Middle frontal gyrus (tissue), 1 donor: Measurements from ENCODE around the gene ERCC8.
"Not testable (repeated sequence)": the region's sequence is repeated elsewhere in the genome, so short reads cannot be mapped to it uniquely, and the experiment has no call there.

ENCODE experiments used
- DNase-seq: peaks from one replicate; pipeline ENCODE4 v3.0.0-alpha.2; 2015; ENCODE audit warnings: low spot score; ENCODE audit errors: extremely low spot score

Gene ERCC8, protein sequence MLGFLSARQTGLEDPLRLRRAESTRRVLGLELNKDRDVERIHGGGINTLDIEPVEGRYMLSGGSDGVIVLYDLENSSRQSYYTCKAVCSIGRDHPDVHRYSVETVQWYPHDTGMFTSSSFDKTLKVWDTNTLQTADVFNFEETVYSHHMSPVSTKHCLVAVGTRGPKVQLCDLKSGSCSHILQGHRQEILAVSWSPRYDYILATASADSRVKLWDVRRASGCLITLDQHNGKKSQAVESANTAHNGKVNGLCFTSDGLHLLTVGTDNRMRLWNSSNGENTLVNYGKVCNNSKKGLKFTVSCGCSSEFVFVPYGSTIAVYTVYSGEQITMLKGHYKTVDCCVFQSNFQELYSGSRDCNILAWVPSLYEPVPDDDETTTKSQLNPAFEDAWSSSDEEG

DNA sequence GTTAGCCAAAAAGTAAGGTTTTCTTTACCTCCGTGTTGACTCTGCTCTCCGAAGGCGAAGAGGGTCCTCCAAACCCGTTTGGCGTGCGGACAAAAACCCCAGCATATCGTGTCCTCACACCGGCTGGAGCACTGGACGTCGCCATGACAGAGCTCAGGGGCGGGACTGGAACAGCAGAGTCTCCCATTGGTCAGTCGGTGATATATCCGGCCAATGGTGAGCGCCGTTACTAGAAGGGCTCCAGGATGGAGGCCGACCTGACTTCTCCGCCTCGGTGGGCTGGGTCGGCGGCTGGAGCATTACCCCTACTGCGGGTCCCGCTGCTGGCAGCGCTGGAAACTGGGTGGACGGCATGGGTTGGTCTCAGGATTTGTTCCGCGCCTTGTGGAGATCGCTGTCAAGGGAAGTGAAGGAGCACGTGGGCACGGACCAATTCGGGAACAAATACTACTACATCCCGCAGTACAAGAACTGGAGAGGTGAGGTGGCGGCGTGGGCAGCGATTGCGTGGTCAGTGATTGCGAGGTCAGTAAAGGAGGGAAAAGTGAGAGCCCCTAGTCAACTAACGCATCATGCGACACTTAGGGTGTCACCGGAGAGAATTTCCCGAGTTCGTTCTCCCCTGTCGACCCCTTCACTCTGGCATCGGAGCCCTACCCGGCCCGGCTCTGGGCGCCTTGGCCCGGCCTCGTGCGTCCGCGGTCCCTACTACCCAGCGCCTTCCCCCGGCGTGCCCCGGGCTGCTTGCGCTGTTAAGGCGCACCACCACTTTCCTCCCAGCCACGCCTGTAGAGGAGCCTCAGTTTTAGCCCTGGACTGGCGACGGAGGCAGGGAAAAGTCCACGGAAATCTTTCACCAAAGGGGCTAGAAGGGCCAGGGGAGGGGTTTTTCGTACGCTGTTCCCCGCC lies at the start of gene ERCC8, which contains the start of gene NDUFAF2:
Gene ERCC8 (minus strand): TSS at position 167 of the 909 bp plus-strand sequence. CDS start 62 bp downstream, at position 105.
Gene NDUFAF2 (plus strand): TSS at position 302 of the 909 bp plus-strand sequence. CDS start 51 bp downstream, at position 353.
- DNase-seq: peak; percentile 89

DNA sequence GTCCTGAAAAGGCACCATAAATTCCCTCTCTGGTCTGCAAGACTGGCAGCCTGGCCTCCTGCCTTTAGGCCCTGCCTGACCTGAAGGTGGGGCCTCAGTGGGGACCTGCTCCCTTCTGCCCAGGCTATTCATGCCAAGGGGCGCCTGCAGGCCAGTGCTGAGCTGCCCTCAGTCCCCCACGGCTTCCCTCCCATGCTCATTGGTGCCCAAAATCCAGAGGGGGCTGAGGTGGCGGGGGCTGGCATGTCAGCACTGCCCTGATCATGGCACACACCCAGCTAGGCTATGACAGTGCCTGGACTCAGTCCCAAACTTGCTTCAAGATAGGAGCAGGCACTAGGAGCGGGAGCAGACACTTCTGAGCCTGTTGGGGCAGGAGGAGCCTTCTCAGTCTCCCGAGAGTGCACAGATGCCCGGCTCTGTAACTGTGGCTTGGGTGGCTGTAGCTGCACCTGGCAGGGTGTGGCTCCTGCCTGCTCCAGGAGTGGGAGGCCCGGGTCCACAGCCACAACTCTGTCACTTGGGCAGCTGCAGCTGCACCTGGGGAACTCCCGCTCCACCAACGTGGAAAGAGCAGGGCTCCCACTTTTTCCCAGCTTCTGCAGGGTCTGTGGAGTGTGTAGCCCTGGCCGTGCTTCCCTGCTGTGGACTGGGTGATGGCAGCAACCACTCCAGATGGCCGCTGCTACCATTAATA lies 49.2 kb upstream of the ERCC8 start:
- DNase-seq: no peak

DNA sequence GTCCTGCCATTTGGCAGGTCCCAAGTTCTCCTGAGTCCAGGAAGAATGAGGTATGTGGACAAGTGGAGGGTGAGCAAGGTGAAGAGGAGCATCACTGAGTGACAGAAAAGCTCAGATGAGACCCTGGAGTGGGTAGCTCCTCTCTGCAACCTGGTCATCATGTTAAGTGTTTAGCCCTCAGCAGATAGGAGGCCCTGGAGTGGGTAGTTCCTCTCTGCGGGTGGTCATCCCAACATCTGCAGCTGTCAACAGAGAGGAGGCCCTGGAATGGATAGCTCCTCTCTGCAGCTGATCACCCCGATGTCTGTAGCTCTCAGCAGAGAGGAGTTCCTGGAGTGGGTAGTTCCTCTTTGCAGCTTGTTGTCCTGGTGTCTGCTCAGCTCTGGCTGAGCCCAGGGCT lies 48.6 kb upstream of the ERCC8 start:
- no peak for DNase-seq

DNA sequence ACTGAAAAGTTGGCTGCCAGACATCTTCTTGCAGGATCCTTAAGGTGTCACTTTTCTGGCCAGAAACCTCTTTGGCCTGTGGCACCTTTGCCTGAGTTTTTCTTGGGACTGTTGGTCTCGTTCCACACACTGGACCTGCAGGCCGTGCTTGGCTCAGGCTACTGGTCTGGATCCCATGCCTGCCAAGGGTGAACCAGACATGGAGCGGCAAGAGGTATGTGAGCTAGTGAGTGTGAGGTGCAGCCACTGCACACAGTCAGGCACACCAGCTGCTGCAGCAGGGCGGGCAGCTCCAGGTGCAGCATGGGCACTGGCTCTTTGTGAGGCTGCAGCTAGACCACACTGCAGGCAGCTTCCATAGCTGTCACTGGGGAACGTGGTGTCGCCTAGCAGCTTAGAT lies 48.0 kb upstream of the ERCC8 start:
- DNase-seq: no peak

DNA sequence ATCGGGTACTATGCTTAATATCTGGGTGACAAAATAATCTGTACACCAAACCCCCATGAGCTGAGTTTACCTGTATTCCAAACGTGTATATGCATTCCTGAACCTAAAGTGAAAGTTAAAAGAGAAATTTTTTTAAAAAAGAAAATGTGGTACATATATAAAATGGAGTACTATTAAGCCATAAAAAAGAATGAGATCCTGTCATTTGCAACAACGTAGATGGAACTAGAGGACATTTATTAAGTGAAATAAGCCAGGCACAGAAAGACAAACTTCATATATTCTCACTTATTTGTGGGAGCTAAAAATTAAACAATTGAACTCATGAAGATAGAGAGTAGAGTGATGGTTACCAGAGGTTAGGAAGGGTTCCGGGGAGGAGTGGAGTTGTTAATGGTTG lies 44.9 kb upstream of the ERCC8 start:
- no peak for DNase-seq

DNA sequence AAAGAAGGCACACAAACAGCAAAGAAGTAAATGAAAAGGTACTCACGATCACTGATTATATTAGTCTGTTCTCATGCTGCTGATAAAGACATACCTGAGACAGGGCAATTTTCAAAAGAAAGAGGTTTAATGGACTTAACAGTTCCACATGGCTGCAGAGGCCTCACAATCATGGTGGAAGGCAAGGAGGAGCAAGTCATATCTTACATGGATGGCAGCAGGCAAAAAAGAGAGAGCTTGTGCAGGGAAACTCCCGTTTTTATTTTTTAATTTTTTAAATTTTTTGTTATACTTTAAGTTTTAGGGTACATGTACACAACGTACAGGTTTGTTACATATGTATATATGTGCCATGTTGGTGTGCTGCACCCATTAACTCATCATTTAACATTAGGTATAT lies 37.3 kb upstream of the ERCC8 start:
- not testable (repeated sequence) for DNase-seq

DNA sequence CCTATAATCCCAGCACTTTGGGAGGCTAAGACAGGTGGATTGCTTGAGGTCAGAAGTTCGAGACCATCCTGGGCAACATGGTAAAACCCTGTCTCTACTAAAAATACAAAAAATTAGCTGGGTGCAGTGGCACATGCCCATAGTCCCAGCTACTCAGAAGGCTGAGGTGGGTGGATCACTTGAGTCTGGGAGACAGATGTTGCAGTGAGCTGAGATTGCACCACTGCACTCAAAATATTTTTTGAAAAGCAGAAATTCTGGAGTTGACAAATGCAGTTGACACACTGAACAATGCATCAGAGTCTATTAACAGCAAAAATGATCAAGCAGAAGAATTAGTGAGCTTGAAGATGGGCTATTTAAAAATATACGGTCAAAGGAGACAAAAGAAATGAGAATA lies 35.6 kb upstream of the ERCC8 start:
- DNase-seq: no peak

DNA sequence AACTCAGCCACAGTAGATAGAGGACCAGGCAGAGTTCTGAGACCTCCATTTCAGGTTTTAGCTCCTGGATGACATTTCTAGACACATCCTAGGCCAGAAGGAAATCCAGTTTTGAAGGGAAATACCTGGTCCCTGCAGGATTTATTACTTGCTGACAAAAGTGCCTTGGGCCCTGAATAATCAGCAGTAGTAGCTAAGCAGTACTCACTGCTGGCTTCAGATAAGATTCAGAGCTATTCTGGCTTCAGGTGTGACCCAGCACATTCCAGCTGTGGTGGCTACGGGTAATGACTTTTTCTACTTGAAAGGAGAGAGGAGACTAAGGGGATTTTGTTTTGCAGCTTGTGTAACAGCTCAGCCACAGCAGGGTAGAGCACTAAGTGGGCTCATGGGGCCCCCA lies 34.1 kb upstream of the ERCC8 start:
- DNase-seq: no peak

DNA sequence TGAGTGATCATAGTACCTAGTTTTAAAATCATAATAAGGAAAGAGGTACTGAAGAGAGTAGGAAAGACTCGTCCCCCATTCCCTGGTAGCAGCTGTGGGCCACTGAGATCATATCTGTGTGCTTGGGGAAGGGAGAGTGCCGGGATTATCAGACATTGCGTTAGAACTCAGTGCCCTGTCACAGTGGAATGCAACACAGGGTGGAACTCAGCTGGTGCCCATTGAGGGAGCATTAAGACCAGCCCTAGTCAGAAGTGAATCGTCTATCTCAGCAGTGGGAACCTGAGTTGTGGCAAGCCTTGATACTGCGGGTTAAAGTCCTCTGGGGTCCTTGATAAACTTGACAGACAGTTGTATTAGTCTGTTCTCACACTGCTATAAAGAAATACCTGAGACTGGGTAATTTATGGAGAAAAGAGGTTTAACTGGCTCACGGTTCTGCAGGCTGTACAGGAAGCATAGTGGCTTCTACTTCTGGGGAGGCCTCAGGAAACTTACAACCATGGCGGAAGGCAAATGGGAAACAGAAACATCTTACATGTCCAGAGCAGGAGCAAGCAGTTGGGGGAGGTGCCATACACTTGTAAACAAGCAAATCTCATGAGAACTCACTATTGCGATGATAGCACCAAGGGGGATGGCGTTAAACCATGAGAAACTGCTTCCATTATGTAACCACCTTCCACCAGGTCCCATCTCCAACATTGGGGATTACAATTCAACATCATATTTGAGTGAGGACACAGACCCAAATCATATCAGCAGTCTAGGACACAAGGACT lies 33.3 kb upstream of the ERCC8 start:
- no peak for DNase-seq

DNA sequence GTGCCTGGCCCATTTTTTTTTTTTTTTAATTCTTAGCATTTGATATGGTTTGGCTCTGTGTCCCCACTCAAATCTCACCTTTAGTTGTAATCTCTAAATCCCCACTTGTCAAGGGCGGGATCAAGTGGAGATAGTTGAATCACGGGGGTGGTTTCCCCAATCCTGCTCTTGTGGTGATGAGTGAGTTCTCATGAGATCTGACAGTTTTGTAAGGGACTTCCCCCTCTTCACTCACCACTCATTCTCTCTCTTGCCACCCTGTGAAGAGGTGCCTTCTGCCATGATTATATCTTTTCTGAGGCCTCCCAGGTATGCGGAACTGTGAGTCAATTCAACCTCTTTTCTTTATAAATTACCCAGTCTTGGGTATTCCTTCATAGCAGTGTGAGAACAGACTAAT lies 27.4 kb upstream of the ERCC8 start:
- no peak for DNase-seq

DNA sequence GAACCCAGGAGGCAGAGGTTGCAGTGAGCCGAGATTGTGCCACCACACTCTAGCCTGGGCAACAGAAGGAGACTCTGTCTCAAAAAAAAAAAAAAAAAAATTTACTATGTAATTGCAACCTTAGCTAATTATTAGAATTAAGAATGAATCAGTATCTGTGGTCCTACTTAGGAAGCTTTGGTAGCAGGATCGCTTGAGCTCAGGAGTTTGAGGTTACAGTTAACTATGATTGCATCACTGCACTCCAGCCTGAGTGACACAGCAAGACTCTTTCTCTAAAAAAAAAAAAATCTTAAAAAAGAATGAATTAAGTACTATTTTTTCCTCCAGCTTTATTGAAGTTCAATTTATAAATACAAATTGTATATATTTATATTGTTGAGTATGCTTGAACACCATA lies 16.8 kb upstream of the ERCC8 start:
- no peak for DNase-seq

DNA sequence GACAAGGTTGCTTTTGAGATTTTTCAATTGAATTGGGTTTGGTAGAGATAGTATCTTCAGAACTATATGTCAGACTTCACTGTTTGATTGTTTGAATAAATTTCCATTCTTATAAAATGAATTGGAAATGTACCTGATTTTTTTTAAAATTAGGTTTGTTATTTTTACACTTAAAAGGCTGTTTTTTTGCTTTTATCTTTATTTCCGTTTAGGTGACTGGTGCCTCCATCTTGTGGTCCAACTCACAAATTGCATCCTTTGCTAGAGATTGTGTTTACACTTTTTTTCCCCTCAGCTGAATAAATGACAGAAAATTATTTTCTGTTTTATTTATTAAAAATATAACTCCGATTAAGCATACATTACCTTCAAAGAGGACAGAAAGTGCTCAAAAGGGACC lies 15.7 kb upstream of the ERCC8 start:
- DNase-seq: no peak

DNA sequence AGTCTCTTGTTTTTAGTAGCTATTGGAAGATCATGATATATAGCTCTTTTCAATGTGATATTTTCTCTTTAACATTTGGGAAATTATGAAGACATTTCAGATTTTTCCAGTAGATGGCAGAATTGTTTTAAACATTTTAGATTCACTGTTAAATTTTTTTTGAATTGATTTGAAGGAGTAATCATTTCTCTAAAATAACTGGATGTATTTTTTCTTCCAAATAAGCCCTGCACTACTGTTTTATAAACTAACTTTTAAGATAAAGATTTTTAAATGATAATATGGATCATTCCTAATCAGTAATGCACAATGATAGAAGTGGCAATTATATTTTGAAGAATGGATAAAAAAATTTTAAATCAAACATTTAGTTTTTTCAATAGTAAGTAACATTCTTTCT lies 14.3 kb upstream of the ERCC8 start:
- DNase-seq: peak; percentile 22

DNA sequence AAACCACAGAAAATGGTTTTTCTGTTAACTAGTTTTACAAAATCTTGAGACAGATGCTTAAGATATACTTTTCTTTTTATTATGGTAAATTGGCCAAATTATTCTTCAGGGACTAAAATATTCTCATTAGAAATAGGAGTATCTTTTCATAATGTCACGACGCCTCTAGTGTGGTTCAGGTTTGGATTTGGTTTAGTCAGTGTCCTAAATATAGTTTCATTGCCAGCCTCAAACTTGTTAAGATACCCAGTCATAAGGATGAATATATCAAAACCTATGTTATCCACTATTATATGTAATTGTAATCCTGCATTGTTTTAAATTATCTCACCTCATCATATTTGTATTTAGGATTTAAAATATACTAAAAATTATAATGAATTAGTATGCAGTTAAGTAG lies 13.8 kb upstream of the ERCC8 start:
- DNase-seq: no peak

DNA sequence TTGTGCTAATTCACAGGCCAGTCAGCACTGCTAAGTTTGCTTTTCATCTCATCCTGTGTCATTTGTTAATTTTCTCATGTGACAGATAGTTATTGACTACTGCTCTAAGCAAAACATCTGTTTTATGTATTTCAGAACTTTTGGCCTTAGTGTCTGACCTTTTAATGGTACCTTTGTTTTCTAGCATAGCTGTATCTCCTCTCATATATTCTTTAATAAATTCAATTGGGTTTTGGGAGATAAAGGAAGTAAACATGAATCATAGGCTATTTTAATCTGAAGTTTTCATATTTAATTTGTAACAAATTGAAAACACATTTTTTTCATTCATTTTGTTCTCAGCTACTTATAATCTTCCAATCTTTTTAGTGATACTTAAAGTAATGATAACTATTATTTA lies 13.2 kb upstream of the ERCC8 start:
- no peak for DNase-seq

DNA sequence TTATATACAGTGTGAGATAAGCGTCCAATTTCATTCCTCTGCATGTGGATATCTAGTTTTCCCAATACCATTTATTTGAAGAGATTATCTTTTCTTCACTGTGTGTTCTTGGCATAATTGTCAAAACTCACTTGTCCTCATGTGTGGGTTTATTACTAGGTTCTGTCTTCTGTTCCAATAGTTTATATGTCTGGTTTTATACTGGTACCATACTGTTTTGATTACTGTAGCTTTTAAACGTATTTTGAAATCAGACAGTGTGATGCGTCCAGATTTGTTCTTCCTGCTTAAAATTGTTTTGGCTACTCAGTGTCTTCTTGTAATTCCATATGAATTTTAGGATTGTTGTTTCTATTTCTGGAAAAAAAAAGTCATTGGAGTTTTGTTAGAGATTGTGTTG lies 10.4 kb upstream of the ERCC8 start:
- no peak for DNase-seq

DNA sequence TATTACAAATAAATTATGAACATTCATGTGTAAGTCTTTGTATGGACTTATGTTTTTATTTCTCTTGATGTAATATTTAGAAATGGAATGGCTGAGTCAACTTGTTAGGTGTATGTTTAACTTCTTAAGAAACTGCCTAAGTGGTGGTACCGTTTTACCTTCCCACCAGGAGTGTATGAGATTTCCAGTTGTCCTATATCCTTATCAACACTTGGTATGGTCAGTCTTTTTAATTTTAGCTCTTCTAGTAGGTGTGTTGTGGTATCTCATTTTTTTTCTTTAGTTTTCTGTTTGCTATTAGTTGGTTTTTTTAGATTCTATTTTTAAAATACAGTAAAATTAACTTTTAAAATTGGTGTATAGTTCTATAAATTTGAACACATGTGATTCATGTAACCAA lies 3.9 kb upstream of the ERCC8 start:
- DNase-seq: no peak

DNA sequence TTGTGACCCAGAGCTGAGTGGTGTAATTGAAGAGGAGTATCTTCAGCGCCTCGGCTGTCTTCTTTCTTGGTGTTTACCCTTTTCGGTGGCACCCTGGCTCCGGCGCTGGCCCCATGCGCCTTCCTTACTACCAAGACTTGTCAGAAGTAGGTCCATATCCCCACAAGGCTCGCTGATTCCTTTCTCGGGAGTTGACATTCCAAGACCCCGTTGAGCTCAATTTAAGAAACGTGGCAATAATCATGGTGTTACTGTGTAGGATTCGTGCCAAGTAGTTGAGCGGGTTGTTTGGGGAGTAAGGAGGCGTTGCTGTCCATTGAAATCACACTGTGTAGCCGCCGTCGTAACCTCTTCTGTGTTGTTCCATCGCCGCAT lies 930 bp upstream of the ERCC8 start:
- DNase-seq: no peak

DNA sequence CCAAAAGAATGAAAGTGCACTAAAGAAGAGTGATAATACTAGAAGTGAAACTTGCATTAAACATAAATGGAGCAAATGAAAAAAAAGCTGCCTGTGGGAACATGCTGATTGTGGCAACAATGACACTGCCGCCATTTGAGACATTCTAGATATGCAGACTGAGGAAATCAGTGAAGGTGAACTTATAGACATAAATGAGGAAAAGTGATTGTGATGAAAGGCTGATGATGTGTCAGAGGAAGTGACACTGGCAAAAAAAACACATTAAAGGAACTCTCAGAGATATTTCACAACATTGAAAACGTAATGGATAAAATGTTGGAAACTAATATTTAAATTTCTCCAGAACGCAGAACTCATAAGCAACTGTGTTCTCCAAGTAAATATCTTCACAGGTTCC lies 1.2 kb downstream of the ERCC8 start:
- no peak for DNase-seq

DNA sequence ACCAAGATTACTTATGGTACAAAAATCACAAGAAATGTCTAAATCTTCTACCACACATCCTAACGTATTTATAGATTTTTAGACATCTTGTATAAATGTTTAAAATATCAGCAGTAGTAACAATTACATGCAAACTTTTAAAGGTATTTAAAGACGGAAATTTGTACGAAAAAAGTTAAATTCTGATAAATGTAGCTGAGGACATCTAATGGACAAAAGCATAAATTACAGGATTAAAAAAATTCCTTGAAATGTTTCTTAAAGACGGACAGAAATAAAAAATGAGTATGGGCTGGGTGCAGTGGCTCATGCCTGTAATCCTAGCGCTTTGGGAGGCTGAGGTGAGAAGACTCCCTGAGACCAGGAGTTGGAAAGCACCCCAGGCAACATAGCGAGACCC lies 15.8 kb downstream of the ERCC8 start:
- no peak for DNase-seq

DNA sequence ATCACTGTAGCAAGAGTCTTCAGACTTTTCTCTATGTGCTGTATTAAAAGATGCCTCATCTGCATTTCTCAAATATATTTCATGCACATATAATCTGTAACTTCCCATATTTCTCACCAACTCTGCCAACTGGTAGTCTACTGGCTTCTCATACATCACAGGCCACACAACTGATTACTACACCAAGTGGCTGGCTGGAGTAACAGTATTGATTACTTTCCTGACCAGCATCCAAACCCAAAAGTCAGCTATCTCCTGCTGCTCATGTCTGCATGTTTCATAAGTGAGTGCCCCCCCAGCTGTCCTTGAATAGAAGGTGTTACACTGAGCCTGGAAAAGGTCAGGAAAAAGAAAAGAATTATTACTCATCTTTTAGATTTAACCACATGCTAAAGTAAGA lies 17.4 kb downstream of the ERCC8 start:
- DNase-seq: no peak
